Activated CD8-positive, alpha-beta T cell treated with anti-CD3 and anti-CD28 coated beads for 36 hours (primary cell): ENCODE data around the gene PKD1L1. TPM values are rescaled to one million over a fixed set of nuclear protein-coding genes. Genes with fewer than 3 reads are reported as not detected.
"Not testable (repeated sequence)": the region's sequence is repeated elsewhere in the genome, so short reads cannot be mapped to it uniquely, and the experiment has no call there.

Source experiments
- ATAC-seq: fragments of 200-7000 bp; cut with Tn5 transposase; one replicate; pipeline ENCODE4 v1.10.0; 2021; ENCODE audit warnings: mild to moderate bottlenecking, moderate library complexity
- CTCF ChIA-PET: fragments of 350-600 bp; sonication (Branson Sonifier 250); formaldehyde crosslinking; loops from one replicate; lab custom pipeline; 2021; ENCODE audit warnings: antibody characterized with exemption; lab: Charles Lee
- POLR2A ChIA-PET: fragments of 350-600 bp; sonication (Branson Sonifier 250); formaldehyde crosslinking; loops from one replicate; lab custom pipeline; 2021; ENCODE audit warnings: antibody characterized with exemption; lab: Charles Lee
- DNase-seq: peaks from one replicate; pipeline ENCODE4 v3.0.0-alpha.2; 2020
- H3K27ac Mint-ChIP-seq: one replicate; pipeline ENCODE4 v1.8.0; 2021; ENCODE audit warnings: mild to moderate bottlenecking, mixed read lengths
- H3K27me3 Mint-ChIP-seq: one replicate; pipeline ENCODE4 v1.8.0; 2021; ENCODE audit warnings: mixed read lengths
- H3K36me3 Mint-ChIP-seq: one replicate; pipeline ENCODE4 v1.8.0; 2021; ENCODE audit warnings: low read depth, mixed read lengths
- H3K4me1 Mint-ChIP-seq: one replicate; pipeline ENCODE4 v1.8.0; 2021; ENCODE audit warnings: low read depth, mixed read lengths
- H3K4me3 Mint-ChIP-seq: one replicate; pipeline ENCODE4 v1.8.0; 2021; ENCODE audit warnings: mild to moderate bottlenecking, moderate library complexity, mixed read lengths
- H3K9me3 Mint-ChIP-seq: one replicate; pipeline ENCODE4 v1.8.0; 2021; ENCODE audit warnings: mixed read lengths
- intact Hi-C: fragments of 100-400 bp; cut with micrococcal nuclease; formaldehyde crosslinking; loops from one replicate; pipeline ENCODE4 v1.10.0; 2022
- total RNA-seq, 2 experiments: library from RNA; stranded (reverse); gene quantifications; one replicate each; pipeline ENCODE4 v1.2.3, GENCODE V29; 2021
- TF ChIP-seq, protein P1 (sequence below): fragments of 200-600 bp; IDR thresholded peaks from one replicate; pipeline ENCODE4 v1.8.0; 2022; ENCODE audit warnings: antibody characterized with exemption, mild to moderate bottlenecking

The PKD1L1 gene
- total RNA-seq, 2 experiments from 2014 or later: 0.09 to 0.20 TPM

DNA sequence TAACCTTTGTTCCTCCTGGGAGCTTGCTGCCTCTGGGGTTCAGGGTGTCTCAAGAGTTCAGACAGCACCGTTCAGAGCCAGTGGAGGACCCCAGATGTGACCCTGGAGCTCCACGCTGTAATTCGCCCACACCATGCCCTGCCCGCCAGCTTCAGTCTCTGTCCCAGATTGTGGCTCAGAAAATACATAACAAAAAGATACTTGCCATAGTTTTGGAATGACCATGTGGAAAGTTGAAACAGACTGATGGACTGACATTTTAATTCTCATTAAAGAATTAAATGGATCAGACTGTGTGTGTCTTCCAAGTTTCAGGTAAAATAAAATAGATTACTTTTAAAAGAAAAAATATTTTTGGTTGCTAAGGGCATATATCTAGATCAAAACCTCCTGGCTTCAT, 191.6 kb downstream of the PKD1L1 start:
- DNase-seq (no peak), ATAC-seq (no peak)
- Mint-ChIP-seq H3K4me3 (no peak overlapping the region), H3K27me3 (peaks cover 7% of the 10 kb centered on the region), H3K36me3 (no peaks in the 10 kb centered on the region), H3K4me1 (no peaks in the 10 kb centered on the region), H3K9me3 (no peaks in the 10 kb centered on the region), H3K27ac (no peak overlapping the region)
- ChIA-PET CTCF (interaction anchor here (1.1 kb wide), 1 partner anchor 30 kb away, joined by 3 read pairs; no protein-coding TSS in a partner anchor), POLR2A (no interaction called here)
- intact Hi-C loops: no loop called here
- TF ChIP-seq, protein P1, sequence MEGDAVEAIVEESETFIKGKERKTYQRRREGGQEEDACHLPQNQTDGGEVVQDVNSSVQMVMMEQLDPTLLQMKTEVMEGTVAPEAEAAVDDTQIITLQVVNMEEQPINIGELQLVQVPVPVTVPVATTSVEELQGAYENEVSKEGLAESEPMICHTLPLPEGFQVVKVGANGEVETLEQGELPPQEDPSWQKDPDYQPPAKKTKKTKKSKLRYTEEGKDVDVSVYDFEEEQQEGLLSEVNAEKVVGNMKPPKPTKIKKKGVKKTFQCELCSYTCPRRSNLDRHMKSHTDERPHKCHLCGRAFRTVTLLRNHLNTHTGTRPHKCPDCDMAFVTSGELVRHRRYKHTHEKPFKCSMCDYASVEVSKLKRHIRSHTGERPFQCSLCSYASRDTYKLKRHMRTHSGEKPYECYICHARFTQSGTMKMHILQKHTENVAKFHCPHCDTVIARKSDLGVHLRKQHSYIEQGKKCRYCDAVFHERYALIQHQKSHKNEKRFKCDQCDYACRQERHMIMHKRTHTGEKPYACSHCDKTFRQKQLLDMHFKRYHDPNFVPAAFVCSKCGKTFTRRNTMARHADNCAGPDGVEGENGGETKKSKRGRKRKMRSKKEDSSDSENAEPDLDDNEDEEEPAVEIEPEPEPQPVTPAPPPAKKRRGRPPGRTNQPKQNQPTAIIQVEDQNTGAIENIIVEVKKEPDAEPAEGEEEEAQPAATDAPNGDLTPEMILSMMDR: no peak

DNA sequence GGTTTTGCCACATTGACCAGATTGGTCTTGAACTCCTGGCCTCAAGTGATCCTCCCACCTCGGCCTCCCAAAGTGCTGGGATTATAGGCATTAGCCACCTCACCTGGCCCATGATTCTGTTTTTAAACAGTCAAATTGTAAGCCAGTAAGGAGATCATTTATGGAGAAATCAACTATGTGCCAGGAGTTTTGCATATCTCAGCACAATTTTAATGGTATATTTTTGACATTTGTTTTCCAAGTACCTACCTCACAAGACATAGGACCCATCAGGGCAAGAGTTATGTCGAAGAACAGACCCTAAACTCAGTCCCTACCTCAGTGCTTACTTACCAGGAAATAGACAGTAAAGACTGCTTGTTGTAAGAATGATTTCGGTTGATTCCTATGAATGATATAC, 193.0 kb downstream of the PKD1L1 start:
- no peaks in the 10 kb centered on the region for H3K36me3 Mint-ChIP-seq
- intact Hi-C loops: no loop called here
- H3K27me3 Mint-ChIP-seq: peaks cover 7% of the 10 kb centered on the region
- TF ChIP-seq, protein P1: no peak
- ChIA-PET POLR2A (no interaction called here), CTCF (no interaction called here)
- H3K4me3 Mint-ChIP-seq: no peak overlapping the region
- no peaks in the 10 kb centered on the region for H3K9me3 Mint-ChIP-seq
- DNase-seq (no peak), ATAC-seq (no peak)
- no peak overlapping the region for H3K27ac Mint-ChIP-seq
- peaks cover 6% of the 10 kb centered on the region for H3K4me1 Mint-ChIP-seq

DNA sequence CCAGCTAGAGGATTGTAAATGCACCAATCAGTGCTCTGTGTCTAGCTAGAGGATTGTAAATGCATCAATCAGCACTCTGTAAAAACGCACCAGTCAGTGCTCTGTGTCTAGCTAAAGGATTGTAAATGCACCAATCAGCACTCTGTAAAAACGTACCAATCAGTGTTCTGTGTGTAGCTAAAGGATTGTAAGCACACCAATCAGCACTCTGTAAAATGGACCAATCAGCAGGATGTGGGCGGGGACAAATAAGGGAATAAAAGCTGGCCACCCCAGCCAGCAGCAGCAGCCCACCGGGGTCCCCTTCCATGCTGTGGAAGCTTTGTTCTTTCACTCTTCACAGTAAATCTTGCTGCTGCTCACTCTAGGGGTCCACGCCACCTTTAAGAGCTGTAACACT, 196.5 kb downstream of the PKD1L1 start:
- ATAC-seq, H3K36me3 Mint-ChIP-seq, intact Hi-C loops, H3K4me1 Mint-ChIP-seq, H3K9me3 Mint-ChIP-seq, POLR2A ChIA-PET, DNase-seq, H3K27ac Mint-ChIP-seq, H3K27me3 Mint-ChIP-seq, H3K4me3 Mint-ChIP-seq: not testable (repeated sequence)
- CTCF ChIA-PET: interaction anchor here (1.3 kb wide), 1 partner anchor 486 kb away, joined by 3 read pairs; no protein-coding TSS in a partner anchor

DNA sequence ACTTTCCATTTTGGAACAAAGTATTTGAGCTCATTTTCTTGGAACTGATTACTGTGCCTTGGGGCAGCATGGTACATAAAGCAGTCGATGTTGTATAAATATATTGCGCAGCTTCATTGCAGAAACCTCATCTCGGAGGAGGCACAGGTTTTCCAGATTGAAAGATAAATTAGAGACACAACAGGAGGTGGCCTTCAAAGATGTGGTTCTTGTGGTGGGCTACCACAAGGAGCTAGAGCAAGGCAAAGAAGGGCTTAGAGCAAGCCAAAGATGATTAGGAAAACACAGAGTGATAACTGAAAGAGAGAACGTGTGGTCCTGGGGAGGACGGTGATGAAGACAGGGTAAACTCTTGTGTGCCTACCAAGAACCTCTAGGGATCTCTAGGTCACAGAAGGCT, 197.2 kb downstream of the PKD1L1 start:
- TF ChIP-seq, protein P1: no peak
- intact Hi-C loops: no loop called here
- Mint-ChIP-seq H3K27ac (no peak overlapping the region), H3K4me1 (peaks cover 6% of the 10 kb centered on the region), H3K36me3 (no peaks in the 10 kb centered on the region), H3K4me3 (no peak overlapping the region), H3K27me3 (peaks cover 7% of the 10 kb centered on the region), H3K9me3 (no peaks in the 10 kb centered on the region)
- ChIA-PET CTCF (no interaction called here), POLR2A (no interaction called here)
- DNase-seq (peak; percentile 9), ATAC-seq (peak; percentile 60)

DNA sequence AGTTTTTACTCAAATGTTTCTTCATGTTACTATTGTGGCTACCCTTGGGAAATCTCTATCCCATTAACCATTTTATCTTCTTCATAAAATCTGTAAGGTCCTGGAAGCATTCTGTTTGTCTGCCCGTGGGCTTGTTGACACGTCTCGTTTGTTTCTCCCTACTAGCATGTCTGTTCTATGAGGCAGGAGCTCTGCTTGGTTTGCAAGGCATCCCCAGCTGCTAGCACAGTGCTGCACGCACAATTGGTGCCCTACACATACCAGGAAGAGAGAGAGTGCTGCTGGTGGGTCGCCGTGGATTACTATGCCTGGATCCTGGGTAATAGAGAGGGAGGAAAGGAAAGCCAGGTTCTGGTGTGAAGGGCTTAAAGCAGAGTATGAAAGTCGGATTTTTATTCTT, 200.2 kb downstream of the PKD1L1 start:
- intact Hi-C loops: no loop called here
- ChIA-PET CTCF (no interaction called here), POLR2A (no interaction called here)

More for the DNA sequence above, 200.2 kb downstream of the PKD1L1 start:
- no peak overlapping the region for H3K27ac Mint-ChIP-seq
- ATAC-seq (no peak), DNase-seq (no peak)
- no peak overlapping the region for H3K4me3 Mint-ChIP-seq
- H3K27me3 Mint-ChIP-seq: peaks cover 5% of the 10 kb centered on the region
- no peaks in the 10 kb centered on the region for H3K36me3 Mint-ChIP-seq
- no peaks in the 10 kb centered on the region for H3K9me3 Mint-ChIP-seq
- TF ChIP-seq, protein P1: no peak
- peaks cover 6% of the 10 kb centered on the region for H3K4me1 Mint-ChIP-seq
